ENCODE measurements around the gene ABTB1.

- TF ChIP-seq POLR2A (IDR thresholded peaks at IDR 0.05; ENCODE audit: low read depth, low read length) (no peak), TAF1 (IDR thresholded peaks at IDR 0.05; ENCODE audit: borderline replicate concordance, low read depth, low read length) (no peak), POLR2AphosphoS5 (IDR thresholded peaks at IDR 0.05; ENCODE audit: low read depth, low read length) (no peak)
Measured at GRCh38 chr3:127706785-127707351, 34.1 kb downstream of the ABTB1 start.
